ENCODE results near the gene DCAF11. TPM values are rescaled to one million over a fixed set of nuclear protein-coding genes. Genes with fewer than 3 reads are reported as not detected.

Gene DCAF11
- total RNA-seq = 10 to 100 TPM; 62.1 to 66.9 TPM
- polyA plus RNA-seq (ENCODE audit: insufficient read length in 2 of 2) = 10 to 100 TPM; 59.5 to 64.1 TPM
- long read RNA-seq, donor 1, full-length matches to known transcripts = 11 of 11 reads
- long read RNA-seq, donor 1, partial matches to known transcripts = 0 of 11 reads
- long read RNA-seq, donor 1, other reads (novel, unspliced or antisense) = 0 of 11 reads
- long read RNA-seq, donor 2, full-length matches to known transcripts = 3 of 3 reads
- long read RNA-seq, donor 2, partial matches to known transcripts = 0 of 3 reads
- long read RNA-seq, donor 2, other reads (novel, unspliced or antisense) = 0 of 3 reads
- long read RNA-seq, donor 3, full-length matches to known transcripts = 2 of 2 reads
- long read RNA-seq, donor 3, partial matches to known transcripts = 0 of 2 reads
- long read RNA-seq, donor 3, other reads (novel, unspliced or antisense) = 0 of 2 reads
- long read RNA-seq, donor 4, full-length matches to known transcripts = 5 of 16 reads
- long read RNA-seq, donor 4, partial matches to known transcripts = 11 of 16 reads
- long read RNA-seq, donor 4, other reads (novel, unspliced or antisense) = 0 of 16 reads

DNA sequence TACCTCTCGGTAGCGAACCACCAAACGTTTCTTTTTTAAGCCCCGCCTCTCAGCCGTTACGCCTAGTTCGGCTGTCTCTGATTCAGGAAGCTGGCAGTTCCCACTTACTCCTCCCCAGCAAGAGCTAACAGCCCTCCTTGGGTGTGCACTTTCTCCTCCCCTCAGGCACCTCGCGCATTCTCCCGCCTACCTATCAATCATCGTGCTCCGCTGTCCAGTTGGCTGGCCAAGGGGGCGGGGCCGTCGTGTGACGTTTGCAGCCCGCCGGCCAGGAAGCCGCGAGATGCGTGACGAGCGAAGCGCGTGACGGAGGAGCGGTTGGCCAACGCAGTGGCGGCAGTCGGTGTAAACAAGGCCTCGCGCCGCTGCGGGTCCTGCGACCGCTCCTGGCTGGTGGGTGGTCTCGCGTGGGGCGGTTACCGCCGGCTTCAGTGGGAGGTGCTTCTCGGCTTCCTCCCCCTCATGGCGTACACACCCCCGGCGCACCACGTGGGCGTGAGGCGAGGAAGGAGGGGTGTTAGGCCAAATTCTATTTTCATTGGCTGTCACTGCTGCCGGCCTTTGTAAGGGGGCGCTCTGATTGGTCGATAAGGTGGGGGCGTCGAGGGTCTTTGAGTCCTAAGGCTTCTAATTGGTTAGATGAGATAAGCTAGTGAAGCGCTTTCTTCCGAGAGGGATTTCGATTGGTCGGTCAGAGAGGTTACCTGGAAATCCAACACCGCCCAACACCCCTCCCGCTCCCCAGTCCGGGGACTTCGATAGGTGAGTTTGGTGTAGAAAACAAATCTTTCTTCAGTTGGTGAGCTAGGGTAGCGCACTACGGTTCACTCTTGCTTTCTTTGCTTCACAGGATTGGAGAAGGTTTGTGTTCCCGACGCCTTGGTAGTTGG, at the start of gene DCAF11, which contains the start of gene NRL:
TSS of gene DCAF11 (plus strand) at position 246 of the 890 bp plus-strand sequence. CDS start 818 bp downstream, outside the sequence.
TSS of gene NRL (minus strand) at position 418 of the 890 bp plus-strand sequence. CDS start 32,101 bp downstream, outside the sequence.
- no peaks in the 10 kb centered on the region for H3K27me3 ChIP-seq (ENCODE audit: control insufficient read depth, insufficient read depth, low read length)
- peaks cover 14% of the 10 kb centered on the region for H3K4me1 ChIP-seq (ENCODE audit: control insufficient read depth, insufficient read depth, low read length)
- no peaks in the 10 kb centered on the region for H3K9me3 ChIP-seq (ENCODE audit: control insufficient read depth, insufficient read depth, low read length)
- peaks cover 18% of the 10 kb centered on the region for H3K36me3 ChIP-seq (ENCODE audit: control insufficient read depth, insufficient read depth, low read length)
- H3K4me3 ChIP-seq (ENCODE audit: low read depth, low read length) = peak within 1 kb of the TSS; percentile 93
- peak; percentile 98 to 100 (median 99) for DNase-seq (ENCODE audit: low read depth in 4 of 6, low spot score in 6 of 6)
- H3K27ac ChIP-seq (ENCODE audit: low read depth, low read length) = peak within 1 kb of the TSS; percentile 100
- WGBS (ENCODE audit: insufficient coverage) = under 1% methylated on average over 47 of the region's 65 CpGs

- Histone ChIP-seq H3K4me1 (ENCODE audit: control insufficient read depth, insufficient read depth, low read length) (peaks cover 14% of the 10 kb centered on the region), H3K4me3 (ENCODE audit: low read depth, low read length) (no peak overlapping the region), H3K27me3 (ENCODE audit: control insufficient read depth, insufficient read depth, low read length) (no peaks in the 10 kb centered on the region), H3K9me3 (ENCODE audit: control insufficient read depth, insufficient read depth, low read length) (no peaks in the 10 kb centered on the region), H3K36me3 (ENCODE audit: control insufficient read depth, insufficient read depth, low read length) (peaks cover 81% of the 10 kb centered on the region), H3K27ac (ENCODE audit: low read depth, low read length) (no peak overlapping the region)
- WGBS (ENCODE audit: insufficient coverage) = 100% methylated on average over 7 of the region's 15 CpGs
- no peak for DNase-seq (ENCODE audit: low read depth in 4 of 6, low spot score in 6 of 6)
These were observed 49.7 kb upstream of the DCAF11 start for GRCh38 chr14:24064856-24065255.

DNA sequence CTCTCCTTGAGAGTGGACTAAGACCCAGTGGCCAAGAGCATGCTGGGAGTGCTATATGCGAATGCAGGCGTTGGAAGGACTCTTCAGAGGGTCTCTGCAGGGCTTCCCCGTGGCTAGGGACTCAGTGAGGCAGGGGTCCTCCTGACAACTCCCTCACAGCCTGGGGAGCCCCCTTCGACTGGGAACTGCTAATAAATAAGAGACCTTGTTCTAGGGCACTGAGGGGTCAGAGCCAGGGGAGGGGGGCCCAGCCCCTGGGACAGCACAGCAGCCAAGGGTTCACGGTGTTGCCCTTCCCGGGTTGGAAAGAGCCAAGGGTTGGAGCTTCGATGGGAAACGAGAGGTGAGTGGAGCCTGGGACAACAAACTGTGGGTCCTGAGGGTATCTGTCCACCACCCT, 49.2 kb upstream of the DCAF11 start:
- 75% methylated on average over 8 of the region's 8 CpGs for WGBS (ENCODE audit: insufficient coverage)
- Histone ChIP-seq H3K27me3 (ENCODE audit: control insufficient read depth, insufficient read depth, low read length) (no peaks in the 10 kb centered on the region), H3K9me3 (ENCODE audit: control insufficient read depth, insufficient read depth, low read length) (no peaks in the 10 kb centered on the region), H3K27ac (ENCODE audit: low read depth, low read length) (no peak overlapping the region), H3K36me3 (ENCODE audit: control insufficient read depth, insufficient read depth, low read length) (peaks cover 76% of the 10 kb centered on the region), H3K4me1 (ENCODE audit: control insufficient read depth, insufficient read depth, low read length) (peaks cover 16% of the 10 kb centered on the region), H3K4me3 (ENCODE audit: low read depth, low read length) (no peak overlapping the region)
- no peak for DNase-seq (ENCODE audit: low read depth in 4 of 6, low spot score in 6 of 6)

- H3K4me3 ChIP-seq (ENCODE audit: low read depth, low read length) = no peak overlapping the region
- no peak overlapping the region for H3K27ac ChIP-seq (ENCODE audit: low read depth, low read length)
- 85% methylated on average over 7 of the region's 8 CpGs for WGBS (ENCODE audit: insufficient coverage)
- no peaks in the 10 kb centered on the region for H3K27me3 ChIP-seq (ENCODE audit: control insufficient read depth, insufficient read depth, low read length)
- peaks cover 64% of the 10 kb centered on the region for H3K36me3 ChIP-seq (ENCODE audit: control insufficient read depth, insufficient read depth, low read length)
- DNase-seq (ENCODE audit: low read depth in 4 of 6, low spot score in 6 of 6) = no peak
- H3K4me1 ChIP-seq (ENCODE audit: control insufficient read depth, insufficient read depth, low read length) = peaks cover 21% of the 10 kb centered on the region
- no peaks in the 10 kb centered on the region for H3K9me3 ChIP-seq (ENCODE audit: control insufficient read depth, insufficient read depth, low read length)
These were observed 48.0 kb upstream of the DCAF11 start for GRCh38 chr14:24066496-24067132.

GRCh38 chr14:24067133-24068082, 47.2 kb upstream of the DCAF11 start:
- Histone ChIP-seq H3K36me3 (ENCODE audit: control insufficient read depth, insufficient read depth, low read length) (peaks cover 57% of the 10 kb centered on the region), H3K9me3 (ENCODE audit: control insufficient read depth, insufficient read depth, low read length) (no peaks in the 10 kb centered on the region), H3K4me1 (ENCODE audit: control insufficient read depth, insufficient read depth, low read length) (peaks cover 29% of the 10 kb centered on the region), H3K4me3 (ENCODE audit: low read depth, low read length) (no peak overlapping the region), H3K27me3 (ENCODE audit: control insufficient read depth, insufficient read depth, low read length) (no peaks in the 10 kb centered on the region), H3K27ac (ENCODE audit: low read depth, low read length) (no peak overlapping the region)
- peak in 1 of 6 donors; percentile 66 for DNase-seq (ENCODE audit: low read depth in 4 of 6, low spot score in 6 of 6)
- WGBS (ENCODE audit: insufficient coverage) = 79% methylated on average over 8 of the region's 12 CpGs

- peaks cover 46% of the 10 kb centered on the region for H3K36me3 ChIP-seq (ENCODE audit: control insufficient read depth, insufficient read depth, low read length)
- H3K27me3 ChIP-seq (ENCODE audit: control insufficient read depth, insufficient read depth, low read length) = no peaks in the 10 kb centered on the region
- H3K27ac ChIP-seq (ENCODE audit: low read depth, low read length) = no peak overlapping the region
- peaks cover 40% of the 10 kb centered on the region for H3K4me1 ChIP-seq (ENCODE audit: control insufficient read depth, insufficient read depth, low read length)
- WGBS (ENCODE audit: insufficient coverage) = 89% methylated on average over 7 of the region's 10 CpGs
- DNase-seq (ENCODE audit: low read depth in 4 of 6, low spot score in 6 of 6) = no peak
- H3K9me3 ChIP-seq (ENCODE audit: control insufficient read depth, insufficient read depth, low read length) = no peaks in the 10 kb centered on the region
- no peak overlapping the region for H3K4me3 ChIP-seq (ENCODE audit: low read depth, low read length)
These were observed 45.7 kb upstream of the DCAF11 start for GRCh38 chr14:24068711-24069410.

- Histone ChIP-seq H3K27ac (ENCODE audit: low read depth, low read length) (no peak overlapping the region), H3K4me3 (ENCODE audit: low read depth, low read length) (no peak overlapping the region), H3K4me1 (ENCODE audit: control insufficient read depth, insufficient read depth, low read length) (peaks cover 40% of the 10 kb centered on the region), H3K27me3 (ENCODE audit: control insufficient read depth, insufficient read depth, low read length) (no peaks in the 10 kb centered on the region), H3K36me3 (ENCODE audit: control insufficient read depth, insufficient read depth, low read length) (peaks cover 42% of the 10 kb centered on the region), H3K9me3 (ENCODE audit: control insufficient read depth, insufficient read depth, low read length) (no peaks in the 10 kb centered on the region)
- 100% methylated on average over 2 of the region's 6 CpGs for WGBS (ENCODE audit: insufficient coverage)
- no peak for DNase-seq (ENCODE audit: low read depth in 4 of 6, low spot score in 6 of 6)
These were observed 45.2 kb upstream of the DCAF11 start for GRCh38 chr14:24069411-24069735.

Measured in spinal cord (tissue), 10 donors.